KOPT-K1 (cell line): ENCODE results near the gene COL15A1.
"Not testable (repeated sequence)": the region's sequence is repeated elsewhere in the genome, so short reads cannot be mapped to it uniquely, and the experiment has no call there.

Experiments used
- H3K27ac ChIP-seq: fragments of 200-600 bp; sonication (generic); 2 replicates; pipeline ENCODE4 v1.5.1; 2016; ENCODE audit warnings: antibody characterized with exemption, mild to moderate bottlenecking, low read depth, low read length; ENCODE audit not compliant: poor library complexity, severe bottlenecking
- H3K36me3 ChIP-seq: fragments of 200-600 bp; sonication (generic); 2 replicates; pipeline ENCODE4 v1.5.1; 2017; ENCODE audit warnings: antibody characterized with exemption, mild to moderate bottlenecking, low read length, moderate library complexity; ENCODE audit not compliant: insufficient read depth
- H3K9me3 ChIP-seq: fragments of 200-600 bp; sonication (generic); 2 replicates; pipeline ENCODE4 v1.5.1; 2017; ENCODE audit warnings: antibody characterized with exemption, low read length, mild to moderate bottlenecking; ENCODE audit not compliant: insufficient read depth, poor library complexity, severe bottlenecking

Gene COL15A1

GRCh38 chr9:98943682-98944056 is at the start of gene COL15A1:
Gene COL15A1 (plus strand): TSS chr9:98943907. CDS start chr9:98944062, 155 bp downstream.
- Histone ChIP-seq H3K36me3 (no peaks in the 10 kb centered on the region), H3K27ac (no peak within 1 kb of the TSS), H3K9me3 (no peaks in the 10 kb centered on the region)

DNA sequence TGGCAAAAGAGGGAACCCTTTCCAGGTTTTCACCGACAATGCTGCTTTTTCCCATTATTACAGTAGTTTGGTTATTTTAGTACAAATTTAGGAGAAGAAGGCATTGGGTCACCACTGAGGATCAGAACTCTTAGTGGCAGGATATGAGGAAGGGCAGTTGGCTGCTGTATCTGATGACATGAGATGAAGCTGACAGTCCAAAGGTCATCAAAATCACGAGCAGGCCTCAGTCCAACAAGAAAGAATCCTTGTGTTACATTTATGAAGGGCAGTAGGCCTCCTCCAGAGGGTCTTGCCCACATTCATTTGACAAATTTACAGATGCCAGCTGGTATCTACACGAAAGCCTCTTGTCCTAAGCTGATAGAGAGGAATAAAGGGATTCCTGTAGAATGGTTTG is 49.5 kb upstream of the COL15A1 start:
- Histone ChIP-seq H3K36me3 (no peaks in the 10 kb centered on the region), H3K9me3 (no peaks in the 10 kb centered on the region), H3K27ac (no peak overlapping the region)

GRCh38 chr9:98894761-98895160 is 48.9 kb upstream of the COL15A1 start:
- no peaks in the 10 kb centered on the region for H3K9me3 ChIP-seq
- H3K27ac ChIP-seq: no peak overlapping the region
- no peaks in the 10 kb centered on the region for H3K36me3 ChIP-seq

DNA sequence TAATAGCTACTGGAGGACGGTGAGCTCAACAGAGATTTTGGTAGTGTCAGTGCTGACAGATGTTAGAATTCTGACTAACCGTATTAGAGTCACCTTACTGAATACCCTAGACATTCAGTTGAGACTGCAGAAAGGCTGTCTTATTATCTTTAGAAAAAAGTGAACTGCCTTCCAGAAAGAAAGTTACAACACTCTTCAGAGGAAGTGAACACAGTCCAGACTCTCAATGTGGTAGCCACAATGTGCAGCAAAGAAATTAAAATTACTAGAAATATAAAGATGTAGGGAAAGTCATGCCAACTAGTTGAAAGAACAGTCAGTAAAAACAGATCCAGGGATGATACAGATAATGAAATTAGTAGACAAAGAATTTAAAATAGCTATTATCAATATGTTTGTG is 47.1 kb upstream of the COL15A1 start:
- Histone ChIP-seq H3K27ac (no peak overlapping the region), H3K9me3 (no peaks in the 10 kb centered on the region)

GRCh38 chr9:98897745-98898144 is 46.0 kb upstream of the COL15A1 start:
- H3K9me3 ChIP-seq: no peaks in the 10 kb centered on the region
- no peak overlapping the region for H3K27ac ChIP-seq
- H3K36me3 ChIP-seq: no peaks in the 10 kb centered on the region

More for the DNA sequence above, 47.1 kb upstream of the COL15A1 start:
- no peaks in the 10 kb centered on the region for H3K36me3 ChIP-seq

DNA sequence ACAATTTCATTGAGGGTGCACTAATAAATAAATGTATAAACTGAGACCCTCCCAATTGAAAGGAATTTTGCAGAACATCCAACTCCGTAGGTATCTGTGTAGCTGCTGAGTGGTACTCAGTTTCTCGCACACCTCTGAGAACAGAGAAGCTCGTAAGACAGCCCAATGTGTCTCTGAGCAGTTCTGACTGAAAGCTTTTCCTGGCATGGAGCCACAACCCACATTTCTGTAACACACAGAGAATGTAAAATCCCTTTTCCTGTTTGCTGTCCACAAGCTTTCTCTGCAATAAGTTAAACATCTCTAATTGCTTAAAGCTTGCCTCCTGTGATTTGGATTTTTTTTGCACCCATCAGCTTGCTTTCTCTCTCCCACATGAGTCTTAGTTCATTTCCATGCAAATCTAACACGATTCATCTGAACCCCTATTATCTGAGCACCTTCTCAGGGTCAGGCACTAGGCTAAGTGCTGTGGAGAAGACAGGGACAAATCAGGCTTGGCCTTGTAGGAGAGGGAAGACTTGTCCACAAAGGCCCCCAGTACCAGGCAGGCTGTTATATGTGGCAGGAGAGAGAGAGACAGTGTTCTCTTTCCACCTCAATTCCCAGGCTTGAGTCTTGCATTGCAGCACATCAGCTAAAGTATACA is 44.2 kb upstream of the COL15A1 start:
- Histone ChIP-seq H3K27ac (no peak overlapping the region), H3K9me3 (no peaks in the 10 kb centered on the region), H3K36me3 (no peaks in the 10 kb centered on the region)

DNA sequence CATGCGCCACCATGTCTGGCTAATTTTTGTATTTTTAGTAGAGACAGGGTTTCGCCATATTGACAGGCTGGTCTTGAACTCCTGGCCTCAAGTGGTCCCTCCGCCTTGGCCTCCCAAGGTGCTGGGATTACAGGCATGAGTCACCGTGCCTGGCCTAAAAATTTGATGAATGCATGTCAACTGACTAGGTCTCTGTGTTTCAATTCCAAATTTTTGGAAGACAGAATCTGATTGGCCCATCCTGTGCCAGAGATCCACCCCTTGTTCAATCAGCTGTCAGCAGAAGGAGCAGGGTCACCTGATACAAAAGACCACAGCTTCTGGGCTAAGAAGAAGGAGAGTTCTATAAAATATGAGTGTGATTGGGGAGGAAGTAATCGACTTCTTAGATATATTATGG is 43.5 kb upstream of the COL15A1 start:
- Histone ChIP-seq H3K36me3 (no peaks in the 10 kb centered on the region), H3K27ac (no peak overlapping the region), H3K9me3 (no peaks in the 10 kb centered on the region)

DNA sequence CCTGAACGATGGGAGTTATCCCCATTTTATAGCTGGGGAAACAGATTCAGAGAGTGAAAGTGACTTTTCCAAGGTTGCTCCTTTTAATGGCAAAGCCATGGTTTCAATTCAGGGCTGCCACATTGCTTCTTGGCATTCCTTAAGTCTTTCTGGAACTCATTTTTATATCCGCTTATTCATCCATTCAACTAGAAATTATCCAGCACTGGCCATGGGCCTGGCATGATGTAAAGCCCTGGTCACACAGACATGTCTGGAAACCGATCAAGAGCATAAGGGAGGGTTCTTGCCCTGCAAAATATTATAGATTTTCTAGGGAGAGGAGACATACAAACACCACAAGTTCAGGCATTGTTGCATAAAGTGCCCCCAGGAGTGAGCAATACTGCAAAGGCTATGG is 43.0 kb upstream of the COL15A1 start:
- Histone ChIP-seq H3K27ac (no peak overlapping the region), H3K36me3 (no peaks in the 10 kb centered on the region), H3K9me3 (no peaks in the 10 kb centered on the region)

- not testable (repeated sequence) for H3K27ac ChIP-seq, H3K36me3 ChIP-seq, H3K9me3 ChIP-seq
These were observed 41.9 kb upstream of the COL15A1 start for GRCh38 chr9:98901843-98902242.

DNA sequence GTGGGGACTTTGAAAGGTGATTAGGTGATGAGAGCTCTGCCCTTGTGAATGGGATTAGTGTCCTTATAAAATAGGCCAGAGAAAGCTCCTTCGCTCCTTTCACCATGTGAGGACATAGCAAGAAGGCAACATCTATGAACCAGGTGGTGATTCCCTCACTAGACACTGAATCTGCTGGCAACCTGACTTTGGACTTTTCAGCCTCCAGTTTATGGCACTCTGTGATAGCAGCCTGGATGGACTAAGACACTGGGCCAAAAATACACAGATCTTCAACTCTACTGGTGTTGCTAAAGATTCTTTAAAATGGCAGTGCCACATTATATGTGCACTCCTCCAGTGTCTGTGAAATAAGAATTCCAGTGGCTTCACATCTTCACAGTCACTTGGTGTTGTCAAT is 41.2 kb upstream of the COL15A1 start:
- no peaks in the 10 kb centered on the region for H3K9me3 ChIP-seq
- no peaks in the 10 kb centered on the region for H3K36me3 ChIP-seq
- no peak overlapping the region for H3K27ac ChIP-seq

DNA sequence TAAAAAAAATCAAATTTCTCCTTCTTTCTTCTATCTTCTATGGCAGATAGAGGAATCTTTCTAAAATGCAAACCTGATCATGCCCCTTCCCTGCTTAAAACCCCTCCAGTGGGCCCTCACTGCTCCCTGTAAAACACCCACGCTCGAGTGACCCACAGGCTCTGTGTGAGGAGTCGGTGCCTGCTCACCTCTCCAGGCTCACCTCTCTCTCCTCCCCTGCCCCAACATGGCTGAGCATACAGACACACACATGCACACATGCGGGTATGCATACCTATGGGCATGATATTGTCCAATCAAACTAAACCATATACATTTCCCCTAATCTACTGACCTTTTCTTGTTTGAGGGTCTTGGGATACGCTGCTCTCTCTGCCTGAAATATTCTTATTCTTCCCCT is 40.8 kb upstream of the COL15A1 start:
- Histone ChIP-seq H3K9me3 (no peaks in the 10 kb centered on the region), H3K36me3 (no peaks in the 10 kb centered on the region)

DNA sequence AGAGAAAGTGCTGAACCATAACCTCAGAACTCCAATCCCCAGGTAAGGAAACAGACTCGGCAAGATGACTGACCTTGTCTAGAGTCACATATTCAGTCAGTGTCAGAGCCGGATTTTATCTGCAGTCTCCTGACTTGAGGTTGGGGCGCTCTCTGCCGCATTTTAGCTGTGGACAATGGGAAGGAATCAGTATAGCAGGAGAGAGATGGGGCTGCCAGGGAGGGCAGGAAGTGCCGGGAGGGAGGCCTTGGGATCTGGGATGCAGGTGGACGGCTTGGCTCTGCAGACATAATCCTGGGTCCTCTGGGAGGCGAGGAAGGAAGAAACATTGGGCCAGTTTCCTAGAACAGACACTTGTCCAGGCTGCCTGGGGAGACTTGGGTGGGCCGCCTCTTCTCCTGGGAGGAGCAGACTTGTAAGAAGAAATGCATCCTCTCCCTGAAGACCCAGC is 39.7 kb upstream of the COL15A1 start:
- Histone ChIP-seq H3K27ac (no peak overlapping the region), H3K36me3 (no peaks in the 10 kb centered on the region)

More for the DNA sequence above, 40.8 kb upstream of the COL15A1 start:
- H3K27ac ChIP-seq: no peak overlapping the region

GRCh38 chr9:98905015-98905414 is 38.7 kb upstream of the COL15A1 start:
- no peaks in the 10 kb centered on the region for H3K9me3 ChIP-seq
- H3K36me3 ChIP-seq: no peaks in the 10 kb centered on the region
- no peak overlapping the region for H3K27ac ChIP-seq

More for the DNA sequence above, 39.7 kb upstream of the COL15A1 start:
- H3K9me3 ChIP-seq: no peaks in the 10 kb centered on the region

GRCh38 chr9:98906273-98907040 is 37.2 kb upstream of the COL15A1 start:
- no peaks in the 10 kb centered on the region for H3K36me3 ChIP-seq
- H3K27ac ChIP-seq: no peak overlapping the region

GRCh38 chr9:98907055-98907454 is 36.7 kb upstream of the COL15A1 start:
- Histone ChIP-seq H3K27ac (no peak overlapping the region), H3K9me3 (no peaks in the 10 kb centered on the region), H3K36me3 (no peaks in the 10 kb centered on the region)

More at GRCh38 chr9:98906273-98907040, 37.2 kb upstream of the COL15A1 start:
- no peaks in the 10 kb centered on the region for H3K9me3 ChIP-seq
